H9 (cell line): Measurements from ENCODE around the gene CCR3. TPM values are rescaled to one million over a fixed set of nuclear protein-coding genes. Genes with fewer than 3 reads are reported as not detected.

Experiments used
- DNase-seq: peaks from one replicate; pipeline ENCODE4 v3.0.0-alpha.2; 2017
- H2AFZ ChIP-seq: one replicate; pipeline ENCODE4 v1.6.1; 2013; ENCODE audit warnings: mild to moderate bottlenecking, low read length, control low read depth, moderate library complexity
- H2AK5ac ChIP-seq: 2 replicates; pipeline ENCODE4 v1.6.1; 2013; ENCODE audit warnings: low read length, control low read depth, mixed read lengths; ENCODE audit not compliant: insufficient read length
- H2BK120ac ChIP-seq: one replicate; pipeline ENCODE4 v1.6.1; 2013; ENCODE audit warnings: low read depth, mild to moderate bottlenecking, low read length, control low read depth, inconsistent platforms; ENCODE audit not compliant: poor library complexity, severe bottlenecking
- H2BK12ac ChIP-seq: 2 replicates; pipeline ENCODE4 v1.6.1; 2013; ENCODE audit warnings: low read length, control low read depth, mixed read lengths, low read depth; ENCODE audit not compliant: insufficient read length
- H2BK15ac ChIP-seq: 2 replicates; pipeline ENCODE4 v1.6.1; 2013; ENCODE audit warnings: low read depth, low read length, control low read depth
- H2BK20ac ChIP-seq: one replicate; pipeline ENCODE4 v1.6.1; 2013; ENCODE audit warnings: low read depth, mild to moderate bottlenecking, low read length, control low read depth, inconsistent platforms; ENCODE audit not compliant: poor library complexity, severe bottlenecking
- H2BK5ac ChIP-seq: 2 replicates; pipeline ENCODE4 v1.6.1; 2013; ENCODE audit warnings: low read length, control low read depth, mixed read lengths; ENCODE audit not compliant: insufficient read length
- H3K14ac ChIP-seq: 2 replicates; pipeline ENCODE4 v1.6.1; 2013; ENCODE audit warnings: low read length, control low read depth; ENCODE audit not compliant: insufficient read depth
- H3K18ac ChIP-seq: 2 replicates; pipeline ENCODE4 v1.6.1; 2013; ENCODE audit warnings: low read depth, mild to moderate bottlenecking, mixed read lengths, low read length, control low read depth; ENCODE audit not compliant: insufficient read length
- H3K23ac ChIP-seq: 2 replicates; pipeline ENCODE4 v1.6.1; 2013; ENCODE audit warnings: low read length, control low read depth, mixed read lengths, low read depth; ENCODE audit not compliant: insufficient read length
- H3K23me2 ChIP-seq: 2 replicates; pipeline ENCODE4 v1.6.1; 2013; ENCODE audit warnings: low read depth, mild to moderate bottlenecking, mixed read lengths, low read length, control low read depth; ENCODE audit not compliant: insufficient read length, poor library complexity, severe bottlenecking
- H3K27ac ChIP-seq: 2 replicates; pipeline ENCODE4 v1.5.1; 2013; ENCODE audit warnings: low read length, control low read depth, mixed read lengths, low read depth; ENCODE audit not compliant: insufficient read length
- H3K27me3 ChIP-seq: 2 replicates; pipeline ENCODE4 v1.6.1; 2013; ENCODE audit warnings: low read length, control low read depth, inconsistent platforms; ENCODE audit not compliant: insufficient read depth
- H3K4ac ChIP-seq: 2 replicates; pipeline ENCODE4 v1.6.1; 2013; ENCODE audit warnings: low read depth, mild to moderate bottlenecking, control low read depth, inconsistent platforms, low read length, moderate library complexity
- H3K4me1 ChIP-seq: 2 replicates; pipeline ENCODE4 v1.6.1; 2013; ENCODE audit warnings: low read length, control low read depth, inconsistent platforms; ENCODE audit not compliant: insufficient read depth
- H3K4me2 ChIP-seq: 2 replicates; pipeline ENCODE4 v1.6.1; 2013; ENCODE audit warnings: low read length, control low read depth, mixed read lengths; ENCODE audit not compliant: insufficient read length, insufficient read depth
- H3K56ac ChIP-seq: 2 replicates; pipeline ENCODE4 v1.6.1; 2013; ENCODE audit warnings: low read depth, mild to moderate bottlenecking, mixed read lengths, low read length, control low read depth; ENCODE audit not compliant: insufficient read length
- H3K79me1 ChIP-seq: 2 replicates; pipeline ENCODE4 v1.6.1; 2013; ENCODE audit warnings: low read depth, mild to moderate bottlenecking, moderate library complexity, low read length, control low read depth, inconsistent platforms; ENCODE audit not compliant: insufficient read depth, poor library complexity, severe bottlenecking
- H3K79me2 ChIP-seq: 2 replicates; pipeline ENCODE4 v1.6.1; 2013; ENCODE audit warnings: low read length, control low read depth, inconsistent platforms; ENCODE audit not compliant: insufficient read depth
- H3K9ac ChIP-seq: 2 replicates; pipeline ENCODE4 v1.6.1; 2013; ENCODE audit warnings: low read length, control low read depth, mixed read lengths; ENCODE audit not compliant: insufficient read length; ENCODE audit errors: extremely low read depth
- H3K9me3 ChIP-seq: one replicate; pipeline ENCODE4 v1.6.1; 2013; ENCODE audit warnings: low read depth, low read length, inconsistent platforms; ENCODE audit not compliant: control insufficient read depth
- H3T11ph ChIP-seq: one replicate; pipeline ENCODE4 v1.6.1; 2013; ENCODE audit warnings: mild to moderate bottlenecking, low read length, control low read depth, inconsistent platforms
- H4K20me1 ChIP-seq: one replicate; pipeline ENCODE4 v1.6.1; 2013; ENCODE audit not compliant: control insufficient read depth, insufficient read length, insufficient read depth
- H4K5ac ChIP-seq: 2 replicates; pipeline ENCODE4 v1.6.1; 2013; ENCODE audit warnings: low read depth, mild to moderate bottlenecking, mixed read lengths, low read length, control low read depth; ENCODE audit not compliant: insufficient read length
- H4K8ac ChIP-seq: replicated peaks from 2 replicates; pipeline ENCODE4 v1.6.1; 2013; ENCODE audit warnings: low read length, control low read depth, mixed read lengths, low read depth; ENCODE audit not compliant: insufficient read length
- H4K91ac ChIP-seq: 2 replicates; pipeline ENCODE4 v1.6.1; 2013; ENCODE audit warnings: low read depth, mild to moderate bottlenecking, moderate library complexity, mixed read lengths, low read length, control low read depth; ENCODE audit not compliant: insufficient read length
- H3K27ac Mint-ChIP-seq, 3 experiments: 2 replicates in 2 of 3; 3 replicates in 1 of 3; pipeline ENCODE4 v1.8.0; 2020 to 2021; ENCODE audit warnings: mixed read lengths in 3 of 3, mild to moderate bottlenecking in 1 of 3, moderate library complexity in 1 of 3
- H3K27me3 Mint-ChIP-seq: 2 replicates; pipeline ENCODE4 v1.8.0; 2021; ENCODE audit warnings: low read depth, mild to moderate bottlenecking, moderate library complexity, mixed read lengths
- H3K36me3 Mint-ChIP-seq, 3 experiments: 2 replicates in 2 of 3; 3 replicates in 1 of 3; pipeline ENCODE4 v1.8.0; 2020 to 2021; ENCODE audit warnings: low read depth in 3 of 3, mixed read lengths in 3 of 3; ENCODE audit not compliant: insufficient read depth in 1 of 3
- H3K4me1 Mint-ChIP-seq, 2 experiments: 2 replicates each; pipeline ENCODE4 v1.8.0; 2020; ENCODE audit warnings: mixed read lengths in 2 of 2
- H3K4me3 Mint-ChIP-seq, 2 experiments: 2 replicates in 1 of 2; 3 replicates in 1 of 2; pipeline ENCODE4 v1.8.0; 2020 to 2021; ENCODE audit warnings: mild to moderate bottlenecking in 2 of 2, mixed read lengths in 2 of 2, moderate library complexity in 1 of 2
- H3K9me3 Mint-ChIP-seq, 2 experiments: 2 replicates in 1 of 2; 3 replicates in 1 of 2; pipeline ENCODE4 v1.8.0; 2020; ENCODE audit warnings: mild to moderate bottlenecking in 2 of 2, mixed read lengths in 2 of 2, moderate library complexity in 1 of 2
- CTCF ChIP-seq: fragments of 200-600 bp; sonication (generic); conservative IDR thresholded peaks from 3 replicates; pipeline ENCODE4 v1.8.0; 2021; ENCODE audit warnings: antibody characterized with exemption, mild to moderate bottlenecking
- WGBS: extraction: QIAGEN DNeasy Blood & Tissue Kit; methylation state at CpG from one replicate; pipeline ENCODE4 v1.1.7; 2013; ENCODE audit warnings: missing lambda C conversion rate, low lambda C conversion rate, mixed read lengths; ENCODE audit not compliant: insufficient read length; ENCODE audit errors: extremely low coverage; 5-methylcytosine and 5-hydroxymethylcytosine counted together
- total RNA-seq: library from RNA; stranded (reverse); gene quantifications from 2 replicates; pipeline ENCODE4 v1.2.1, GENCODE V29; 2021

The CCR3 gene
- total RNA-seq, 1 experiment from 2014 or later, result not detected

GRCh38 chr3:46212101-46212500 lies 30.2 kb upstream of the CCR3 start:
- Histone ChIP-seq H2BK12ac (no peak overlapping the region), H3K79me1 (no peaks in the 10 kb centered on the region), H4K5ac (no peak overlapping the region), H3K27me3 (no peaks in the 10 kb centered on the region), H2BK15ac (no peak overlapping the region), H2BK5ac (no peak overlapping the region), H3K9ac (no peak overlapping the region), H4K20me1 (no peaks in the 10 kb centered on the region), H3K4ac (no peak overlapping the region), H2BK120ac (no peak overlapping the region), H3K56ac (no peak overlapping the region), H3K14ac (no peak overlapping the region), H2AK5ac (no peak overlapping the region), H3K23ac (no peak overlapping the region), H3K27ac (no peak overlapping the region), H3K9me3 (no peaks in the 10 kb centered on the region), H3K79me2 (no peaks in the 10 kb centered on the region), H2AFZ (no peak overlapping the region), H3T11ph (no peak overlapping the region), H3K4me2 (no peak overlapping the region), H4K8ac (no peak overlapping the region), H3K18ac (no peak overlapping the region), H4K91ac (no peak overlapping the region), H2BK20ac (no peak overlapping the region), H3K4me1 (0 out of 2 replicates have a peak, but pooled peaks cover 2% of the 10 kb centered on the region), H3K23me2 (no peaks in the 10 kb centered on the region)
- H3K27ac Mint-ChIP-seq, result no peak overlapping the region
- no peak overlapping the region for H3K4me3 Mint-ChIP-seq
- TF ChIP-seq CTCF, result no peak
- WGBS, result no CpG with 5 or more reads among the region's 6 CpGs
- H3K27me3 Mint-ChIP-seq, result no peaks in the 10 kb centered on the region
- no peaks in the 10 kb centered on the region for H3K9me3 Mint-ChIP-seq
- peaks cover 0 to 11% of the 10 kb centered on the region in 2 experiments for H3K4me1 Mint-ChIP-seq
- H3K36me3 Mint-ChIP-seq, result no peaks in the 10 kb centered on the region
- no peak for DNase-seq
